HG02610 (cell line): ENCODE data around the gene SORCS2.

Experiments
- ATAC-seq: cut with Tn5 transposase; IDR thresholded peaks from one replicate; pipeline ENCODE4 v1.9.1; 2021; ENCODE audit warnings: mild to moderate bottlenecking, moderate library complexity; ENCODE audit not compliant: unreplicated experiment

SORCS2 gene

GRCh38 chr4:7745301-7745885 is 553.1 kb downstream of the SORCS2 start:
- ATAC-seq = no peak

- no peak for ATAC-seq
Measured at GRCh38 chr4:7746351-7747061, 554.2 kb downstream of the SORCS2 start.

GRCh38 chr4:7747062-7747385 is 554.7 kb downstream of the SORCS2 start:
- ATAC-seq = no peak

- ATAC-seq = no peak
Measured at GRCh38 chr4:7747566-7747965, 555.2 kb downstream of the SORCS2 start.

GRCh38 chr4:7750523-7750922 is 558.2 kb downstream of the SORCS2 start:
- no peak for ATAC-seq

GRCh38 chr4:7750972-7751371 is 558.6 kb downstream of the SORCS2 start:
- ATAC-seq = no peak

- no peak for ATAC-seq
Measured at GRCh38 chr4:7752649-7753048, 560.3 kb downstream of the SORCS2 start.

GRCh38 chr4:7753271-7753670 is 560.9 kb downstream of the SORCS2 start:
- ATAC-seq = no peak

- no peak for ATAC-seq
Measured at GRCh38 chr4:7753931-7754465, 561.7 kb downstream of the SORCS2 start.

- ATAC-seq = no peak
Measured at GRCh38 chr4:7754565-7755262, 562.4 kb downstream of the SORCS2 start.

- no peak for ATAC-seq
Measured at GRCh38 chr4:7755561-7755960, 563.2 kb downstream of the SORCS2 start.

- ATAC-seq = no peak
Measured at GRCh38 chr4:7756071-7756470, 563.7 kb downstream of the SORCS2 start.

- ATAC-seq = no peak
Measured at GRCh38 chr4:7756561-7757355, 564.4 kb downstream of the SORCS2 start.

GRCh38 chr4:7757501-7758471 is 565.4 kb downstream of the SORCS2 start:
- no peak for ATAC-seq

- no peak for ATAC-seq
Measured at GRCh38 chr4:7758476-7758875, 566.1 kb downstream of the SORCS2 start.

GRCh38 chr4:7759216-7759615 is 566.9 kb downstream of the SORCS2 start:
- no peak for ATAC-seq

- ATAC-seq = no peak
Measured at GRCh38 chr4:7759635-7760034, 567.3 kb downstream of the SORCS2 start.

- ATAC-seq = no peak
Measured at GRCh38 chr4:7760228-7760627, 567.9 kb downstream of the SORCS2 start.

- ATAC-seq = no peak
Measured at GRCh38 chr4:7760706-7761105, 568.4 kb downstream of the SORCS2 start.

- no peak for ATAC-seq
Measured at GRCh38 chr4:7761312-7761711, 569.0 kb downstream of the SORCS2 start.
